ENCODE data around the gene KIF13A.
"Not testable (repeated sequence)": the region's sequence is repeated elsewhere in the genome, so short reads cannot be mapped to it uniquely, and the experiment has no call there.

The KIF13A gene

GRCh38 chr6:17839513-17840223, 147.8 kb downstream of the KIF13A start:
- DNase-seq = no peak

DNA sequence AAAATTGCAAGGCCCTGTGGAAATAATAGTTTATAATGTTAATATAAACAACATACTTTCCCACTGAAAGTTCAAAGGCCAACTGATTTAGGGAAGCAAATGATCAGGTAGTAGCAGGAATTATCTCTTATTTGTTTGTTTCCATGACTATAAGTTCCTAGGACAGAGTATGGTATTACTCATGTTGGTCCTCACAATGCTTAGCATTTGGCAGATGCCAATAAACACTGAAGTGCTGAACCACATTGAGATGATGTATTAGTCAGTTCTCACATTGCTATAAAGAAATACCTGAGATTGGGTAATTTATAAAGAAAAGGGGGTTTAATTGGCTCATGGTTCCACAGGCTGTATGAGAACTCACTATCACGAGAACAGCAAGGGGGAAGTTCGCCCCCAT, 151.1 kb downstream of the KIF13A start:
- no peak for DNase-seq

- DNase-seq = no peak
Observed at GRCh38 chr6:17835784-17836183, 151.7 kb downstream of the KIF13A start.

- no peak for DNase-seq
Observed at GRCh38 chr6:17831135-17831534, 156.3 kb downstream of the KIF13A start.

GRCh38 chr6:17829905-17830304, 157.5 kb downstream of the KIF13A start:
- no peak for DNase-seq

DNA sequence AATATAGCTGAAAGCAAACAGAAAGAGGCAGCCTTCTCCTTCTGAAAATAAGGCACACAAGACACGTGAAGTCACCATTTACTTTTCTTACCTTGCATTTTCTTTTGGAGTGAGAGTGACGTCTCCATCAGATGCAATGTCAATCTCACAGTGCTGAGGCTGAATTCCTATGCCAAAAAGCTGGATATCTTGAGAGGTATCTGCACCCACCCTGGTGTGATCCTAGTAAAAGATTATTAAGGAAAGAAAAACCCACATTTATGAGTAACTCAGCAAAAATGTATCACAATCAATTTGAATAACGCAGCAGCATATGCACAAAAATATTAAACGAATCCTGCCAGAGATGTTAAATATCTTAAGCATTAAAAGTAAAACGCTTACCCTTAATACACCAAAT, 159.3 kb downstream of the KIF13A start:
- DNase-seq = no peak

GRCh38 chr6:17826301-17826700, 161.1 kb downstream of the KIF13A start:
- DNase-seq = no peak

DNA sequence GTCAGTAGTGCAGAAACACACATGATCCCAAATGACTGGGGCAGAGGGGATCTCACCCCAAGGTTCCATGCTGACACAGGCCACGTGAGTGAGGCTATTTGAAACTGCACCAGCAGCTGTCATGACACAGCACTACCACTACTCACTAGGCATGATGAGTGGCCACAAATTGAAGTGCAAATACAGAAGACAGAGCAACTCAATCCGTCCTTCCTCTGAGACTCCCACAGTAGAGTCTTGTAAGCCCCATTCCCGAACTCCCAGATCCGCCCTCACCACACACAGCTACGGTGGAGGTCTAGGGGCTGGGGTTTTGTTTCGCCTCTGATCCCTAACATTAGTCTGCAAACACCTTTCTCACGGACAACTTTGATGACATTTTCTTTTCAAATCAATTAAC, 167.4 kb downstream of the KIF13A start:
- DNase-seq = peak; percentile 91

- DNase-seq = peak; percentile 51
Observed at GRCh38 chr6:17817763-17818162, 169.7 kb downstream of the KIF13A start.

- peak; percentile 77 for DNase-seq
Observed at GRCh38 chr6:17816921-17817611, 170.4 kb downstream of the KIF13A start.

DNA sequence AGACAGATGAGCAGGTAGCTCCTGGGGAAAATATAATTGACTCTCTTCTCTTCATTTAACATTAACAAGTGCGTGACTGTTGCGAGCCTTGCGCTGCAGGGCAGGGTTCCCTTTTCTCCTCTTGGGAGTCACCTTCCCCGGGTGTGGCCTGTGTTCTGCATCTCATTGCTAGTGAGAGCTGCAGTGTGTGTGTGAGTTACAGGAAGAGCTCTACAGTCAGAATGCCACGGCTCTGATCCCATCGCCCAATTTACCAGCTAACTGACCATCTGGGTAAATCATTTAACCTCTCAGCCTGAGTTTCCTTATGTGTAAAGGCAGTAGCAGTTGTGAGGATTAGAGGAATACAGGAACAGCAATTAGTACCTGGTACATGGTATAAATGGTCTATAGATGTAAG, 173.9 kb downstream of the KIF13A start:
- DNase-seq = no peak

DNA sequence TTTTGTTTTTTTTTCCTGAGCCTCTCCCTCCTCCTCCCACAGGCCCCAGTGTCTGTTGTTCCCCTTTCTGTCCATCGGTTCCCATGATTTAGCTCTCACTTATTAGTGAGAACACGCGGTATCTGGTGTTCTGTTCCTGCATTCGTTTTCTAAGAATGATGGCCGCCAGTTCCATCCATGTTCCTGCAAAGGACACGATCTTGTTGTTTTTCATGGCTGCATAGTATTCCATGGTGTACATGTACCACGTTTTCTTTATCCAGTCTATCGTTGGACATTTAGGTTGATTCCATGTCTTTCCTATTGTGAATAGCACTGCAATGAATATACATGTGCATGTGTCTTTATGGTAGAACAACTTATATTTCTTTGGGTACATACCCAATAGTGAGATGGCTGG, 175.1 kb downstream of the KIF13A start:
- DNase-seq = no peak

GRCh38 chr6:17808609-17809008, 178.8 kb downstream of the KIF13A start:
- DNase-seq = no peak

DNA sequence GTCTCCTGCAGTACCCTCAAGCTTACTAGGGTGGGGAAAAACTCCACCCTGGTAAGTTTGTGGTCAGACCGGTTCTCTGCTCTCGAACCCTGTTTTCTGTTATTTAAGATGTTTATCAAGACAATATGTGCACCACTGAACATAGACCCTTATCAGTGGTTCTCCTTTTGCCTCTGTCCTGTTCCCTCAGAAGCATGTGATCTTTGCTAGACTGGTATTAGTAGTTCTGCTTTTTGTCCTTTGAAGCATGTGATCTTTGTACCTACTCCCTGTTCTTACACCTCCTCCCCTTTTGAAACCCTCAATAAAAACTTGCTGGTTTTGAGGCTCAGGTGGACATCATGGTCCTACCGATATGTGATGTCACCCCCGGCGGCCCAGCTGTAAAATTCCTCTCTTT, 180.0 kb downstream of the KIF13A start:
- DNase-seq = not testable (repeated sequence)

- no peak for DNase-seq
Observed at GRCh38 chr6:17803409-17803808, 184.0 kb downstream of the KIF13A start.

DNA sequence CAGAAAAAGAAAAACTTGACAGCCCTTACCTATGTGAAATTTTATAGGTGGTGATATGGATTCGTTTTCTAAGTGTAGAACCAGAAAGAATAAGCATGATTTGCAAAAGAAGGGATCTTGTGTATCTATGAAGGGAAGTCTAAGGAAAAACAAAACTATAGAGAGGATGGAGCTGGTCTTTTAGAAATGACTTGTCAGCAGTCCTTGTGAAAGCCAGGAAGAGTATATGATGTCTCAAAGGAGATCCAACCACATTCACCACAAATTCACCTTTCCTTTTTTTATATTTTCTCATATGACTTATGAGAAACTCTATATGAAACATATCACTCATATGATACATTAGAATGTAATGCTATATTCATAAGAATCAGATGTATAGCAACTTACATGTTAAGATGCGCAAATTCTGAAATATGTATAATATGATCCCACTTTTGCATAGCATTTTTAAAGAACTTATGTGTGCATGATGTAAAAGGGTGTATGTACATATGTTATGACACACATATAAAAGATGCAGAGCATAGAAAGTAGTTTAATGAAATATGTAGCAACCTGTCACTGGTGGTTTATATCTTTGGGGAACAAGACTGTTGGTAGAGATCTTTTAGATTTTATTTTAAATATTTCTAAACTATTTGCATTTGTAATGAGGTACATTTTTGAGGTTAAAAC, 188.8 kb downstream of the KIF13A start:
- no peak for DNase-seq

DNA sequence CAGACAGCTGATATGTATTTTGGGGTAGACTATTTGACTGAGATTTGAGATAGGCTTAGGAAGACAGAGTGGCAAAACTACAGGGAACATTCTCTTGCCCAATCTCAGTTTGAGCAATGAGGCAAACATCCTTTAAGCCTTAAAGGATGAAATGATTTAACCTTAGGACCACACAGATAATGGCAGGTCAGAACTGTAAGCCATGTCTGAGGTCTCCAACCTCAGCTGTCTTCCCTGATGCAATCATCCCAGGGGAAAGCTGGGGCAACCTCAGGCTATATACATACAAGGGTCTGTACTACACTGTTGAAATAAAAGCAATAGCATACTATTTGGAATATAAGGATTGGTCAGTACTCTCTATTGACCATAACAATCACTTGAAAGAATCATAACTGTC, 196.9 kb downstream of the KIF13A start:
- DNase-seq = no peak

DNA sequence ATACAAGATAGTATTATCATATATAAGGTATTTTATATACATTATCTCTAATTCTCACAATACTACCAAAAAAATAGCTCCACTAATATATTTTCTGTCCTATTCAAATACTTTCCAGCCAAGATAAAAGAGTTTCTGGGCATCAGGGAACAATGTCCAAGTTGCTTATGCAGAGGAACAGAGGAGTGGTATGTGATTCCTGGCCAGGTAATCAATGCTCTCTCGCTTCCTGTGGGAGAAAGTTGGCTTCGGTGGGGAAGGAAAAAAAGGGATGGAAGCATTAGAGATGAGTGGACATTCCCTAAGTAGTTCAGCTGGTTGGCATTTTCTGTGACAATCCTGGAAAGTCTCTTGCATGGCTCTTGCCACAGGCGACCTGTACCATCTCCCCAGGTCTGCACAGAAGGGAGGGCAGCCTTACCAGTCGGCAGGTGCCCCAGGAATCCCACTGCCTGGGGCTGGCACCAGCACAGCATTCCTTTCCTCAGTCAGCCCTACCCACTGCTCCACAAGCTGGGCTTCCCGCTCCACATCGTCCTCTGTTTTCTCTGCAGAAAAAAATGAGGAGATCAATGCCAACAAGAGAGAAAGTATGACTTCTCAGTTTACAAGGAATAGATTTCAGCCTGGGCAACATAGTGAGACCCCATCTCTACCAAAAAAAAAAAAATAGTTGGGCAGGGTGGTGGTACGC, 202.2 kb downstream of the KIF13A start:
- no peak for DNase-seq

GRCh38 chr6:17780061-17780460, 207.4 kb downstream of the KIF13A start:
- no peak for DNase-seq

GRCh38 chr6:17771609-17772008, 215.8 kb downstream of the KIF13A start:
- no peak for DNase-seq

DNA sequence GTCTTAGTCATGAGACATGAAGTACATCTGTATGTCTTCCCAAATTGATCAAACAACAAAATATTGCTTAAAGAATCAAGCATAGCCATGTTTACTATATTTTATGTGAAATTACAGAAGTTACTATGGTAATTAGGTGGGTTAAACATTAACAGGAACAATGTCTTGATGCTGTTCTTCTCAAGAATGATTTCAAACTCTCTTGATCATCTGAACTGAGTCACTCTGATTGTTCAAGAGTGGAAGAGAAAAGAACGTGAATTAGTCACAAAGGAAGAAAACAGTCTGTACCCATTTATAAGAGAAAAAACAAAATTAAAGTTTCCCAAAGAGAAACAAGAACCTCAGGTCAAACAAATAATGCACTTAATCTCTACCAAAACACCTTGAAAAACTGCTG, 218.6 kb downstream of the KIF13A start:
- DNase-seq = no peak

DNA sequence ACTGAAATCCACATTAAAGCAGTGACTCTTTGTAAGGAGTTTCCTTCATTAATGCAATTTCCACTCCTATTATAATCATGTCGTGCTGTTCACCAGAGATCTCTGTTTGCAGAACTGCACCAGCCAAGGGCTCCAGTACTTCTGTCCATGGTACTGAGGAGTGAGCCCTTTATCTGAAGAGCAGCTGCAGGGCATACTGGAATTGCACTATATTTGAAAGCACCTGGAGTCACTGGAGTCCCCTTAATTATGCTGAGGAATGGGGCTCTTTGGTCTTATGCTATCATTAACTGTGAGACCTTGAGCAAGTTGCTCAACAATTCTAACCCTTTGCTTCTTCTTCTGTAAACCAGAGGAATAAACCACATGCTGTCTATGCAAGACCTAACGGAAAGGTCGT, 219.0 kb downstream of the KIF13A start:
- DNase-seq = no peak

GRCh38 chr6:17762651-17763050, 224.8 kb downstream of the KIF13A start:
- DNase-seq = no peak

GRCh38 chr6:17758119-17758518, 229.3 kb downstream of the KIF13A start:
- no peak for DNase-seq
